Keratinocyte (primary cell): ENCODE results near the gene TPD52L1.

Experiments used
- EZH2 ChIP-seq: IDR thresholded peaks from one replicate; pipeline ENCODE4 v1.6.1; 2012; ENCODE audit warnings: inconsistent platforms, mild to moderate bottlenecking, low read length, moderate library complexity
- TF ChIP-seq, protein P1 (sequence below), 3 experiments: IDR thresholded peaks in 1 of 3; conservative IDR thresholded peaks in 1 of 3; optimal IDR thresholded peaks in 1 of 3; 2 replicates in 2 of 3; 3 replicates in 1 of 3; pipeline versions ENCODE3 to v1.5.1; 2011; ENCODE audit warnings: low read length in 3 of 3, mild to moderate bottlenecking in 3 of 3, moderate library complexity in 2 of 3, control low read depth in 1 of 3, inconsistent platforms in 1 of 3; ENCODE audit not compliant: insufficient read depth in 2 of 3; ENCODE audit errors: extremely low read depth in 1 of 3

DNA sequence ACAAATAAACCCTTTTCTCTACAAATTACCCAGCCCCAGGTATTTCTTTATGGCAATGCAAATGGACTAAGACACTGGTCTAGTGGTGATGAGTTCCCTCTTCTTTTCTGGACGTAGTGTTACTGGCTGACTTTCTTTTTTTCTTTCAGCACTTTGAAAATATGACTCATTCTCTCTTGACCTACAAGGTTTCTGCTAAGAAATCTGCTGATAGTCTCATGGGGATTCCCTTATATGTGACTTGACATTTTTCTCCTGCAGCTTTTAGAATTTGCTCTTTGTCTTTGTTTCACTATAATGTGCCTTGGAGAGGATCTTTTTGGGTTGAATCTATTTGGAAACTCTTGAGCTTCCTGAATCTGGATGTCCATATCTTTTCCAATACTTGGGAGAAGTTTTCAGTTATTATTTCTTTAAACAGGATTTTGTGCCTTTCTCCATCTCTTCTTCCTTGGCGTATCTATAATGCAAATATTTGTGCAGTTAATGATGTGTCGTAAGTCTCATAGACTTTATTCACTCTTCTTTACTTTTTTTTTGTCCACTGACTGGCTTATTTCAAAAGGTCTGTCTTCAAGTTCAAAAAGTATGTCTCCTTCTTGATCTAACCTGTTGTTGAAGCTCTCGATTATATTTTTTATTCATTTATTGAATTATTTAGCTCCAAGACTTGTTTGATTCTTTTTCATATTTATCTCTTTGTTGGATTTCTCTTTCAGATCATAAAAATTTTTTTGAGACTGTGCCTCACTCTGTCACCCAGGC, 42.2 kb upstream of the TPD52L1 start:
- no peak for TF ChIP-seq EZH2
- TF ChIP-seq, protein P1, sequence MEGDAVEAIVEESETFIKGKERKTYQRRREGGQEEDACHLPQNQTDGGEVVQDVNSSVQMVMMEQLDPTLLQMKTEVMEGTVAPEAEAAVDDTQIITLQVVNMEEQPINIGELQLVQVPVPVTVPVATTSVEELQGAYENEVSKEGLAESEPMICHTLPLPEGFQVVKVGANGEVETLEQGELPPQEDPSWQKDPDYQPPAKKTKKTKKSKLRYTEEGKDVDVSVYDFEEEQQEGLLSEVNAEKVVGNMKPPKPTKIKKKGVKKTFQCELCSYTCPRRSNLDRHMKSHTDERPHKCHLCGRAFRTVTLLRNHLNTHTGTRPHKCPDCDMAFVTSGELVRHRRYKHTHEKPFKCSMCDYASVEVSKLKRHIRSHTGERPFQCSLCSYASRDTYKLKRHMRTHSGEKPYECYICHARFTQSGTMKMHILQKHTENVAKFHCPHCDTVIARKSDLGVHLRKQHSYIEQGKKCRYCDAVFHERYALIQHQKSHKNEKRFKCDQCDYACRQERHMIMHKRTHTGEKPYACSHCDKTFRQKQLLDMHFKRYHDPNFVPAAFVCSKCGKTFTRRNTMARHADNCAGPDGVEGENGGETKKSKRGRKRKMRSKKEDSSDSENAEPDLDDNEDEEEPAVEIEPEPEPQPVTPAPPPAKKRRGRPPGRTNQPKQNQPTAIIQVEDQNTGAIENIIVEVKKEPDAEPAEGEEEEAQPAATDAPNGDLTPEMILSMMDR (optimal IDR thresholded peaks at IDR 0.05 in 1 of 3, IDR thresholded peaks at IDR 0.05 in 1 of 3, conservative IDR thresholded peaks at IDR 0.05 in 1 of 3; ENCODE audit: extremely low read depth in 1 of 3, insufficient read depth in 2 of 3, low read length in 3 of 3) = no peak
